T-helper 2 cell treated with Interferon-gamma antibody and Interleukin-4, amounts not matched to agents 5 μg/mL and 100 μg/mL, for 36 hours (primary cell): ENCODE results near the gene CACNA1I.

Experiments used
- DNase-seq: peaks from one replicate; pipeline ENCODE4 v3.0.0; 2021; ENCODE audit warnings: low spot score
- H3K27ac Mint-ChIP-seq: one replicate; pipeline ENCODE4 v1.8.0; 2021; ENCODE audit warnings: mild to moderate bottlenecking, mixed read lengths
- H3K27me3 Mint-ChIP-seq: one replicate; pipeline ENCODE4 v1.8.0; 2021; ENCODE audit warnings: low read depth, mixed read lengths
- H3K36me3 Mint-ChIP-seq: one replicate; pipeline ENCODE4 v1.8.0; 2021; ENCODE audit warnings: low read depth, mixed read lengths
- H3K4me1 Mint-ChIP-seq: one replicate; pipeline ENCODE4 v1.8.0; 2021; ENCODE audit warnings: low read depth, mixed read lengths
- H3K4me3 Mint-ChIP-seq: one replicate; pipeline ENCODE4 v1.8.0; 2022; ENCODE audit warnings: mild to moderate bottlenecking, moderate library complexity, mixed read lengths
- H3K9me3 Mint-ChIP-seq: one replicate; pipeline ENCODE4 v1.8.0; 2021; ENCODE audit warnings: mixed read lengths

CACNA1I gene

DNA sequence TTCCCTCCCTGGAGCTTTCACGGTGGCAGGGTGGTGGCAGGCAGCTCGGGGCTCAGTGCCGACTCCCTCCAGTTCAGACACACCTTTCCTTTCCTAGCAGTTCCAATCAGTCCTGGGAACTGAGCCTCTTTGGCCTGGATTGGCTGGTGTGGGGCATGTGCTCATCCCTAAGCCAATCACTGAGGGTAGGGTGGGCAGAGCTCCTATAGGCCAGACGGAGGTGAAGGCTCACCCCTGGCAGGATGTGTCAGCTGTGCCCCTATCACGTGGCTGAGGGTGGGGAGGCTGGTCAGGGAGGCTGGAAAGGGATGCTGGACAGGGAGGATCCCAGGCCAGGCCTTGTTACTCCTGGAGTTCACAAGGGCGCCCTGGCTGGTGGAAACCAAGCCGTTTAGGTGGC lies 40.2 kb downstream of the CACNA1I start:
- H3K9me3 Mint-ChIP-seq = peaks cover 4% of the 10 kb centered on the region
- H3K27ac Mint-ChIP-seq = no peak overlapping the region
- H3K27me3 Mint-ChIP-seq = peaks cover 37% of the 10 kb centered on the region
- no peaks in the 10 kb centered on the region for H3K36me3 Mint-ChIP-seq
- H3K4me1 Mint-ChIP-seq = peaks cover 14% of the 10 kb centered on the region
- H3K4me3 Mint-ChIP-seq = no peak overlapping the region
- DNase-seq = no peak

DNA sequence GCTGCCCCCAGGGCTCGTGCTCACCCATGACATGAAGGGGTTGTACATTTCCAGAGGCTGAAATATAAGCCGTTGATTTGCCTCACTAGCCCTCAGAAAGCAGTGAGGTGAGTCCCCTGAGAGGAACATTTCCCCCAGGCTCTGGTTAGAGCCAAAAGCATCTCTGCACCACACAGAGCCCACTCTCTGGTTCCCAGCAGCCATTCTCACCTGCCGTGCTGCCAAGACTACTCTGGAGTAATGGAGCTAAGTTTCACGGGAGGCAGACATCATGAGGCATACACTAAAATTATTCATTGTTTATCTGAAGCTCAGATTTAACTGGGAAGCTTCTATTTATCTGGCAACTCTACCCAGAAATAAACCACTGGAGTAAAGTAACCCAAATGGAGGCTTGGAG lies 40.8 kb downstream of the CACNA1I start:
- Mint-ChIP-seq H3K27ac (no peak overlapping the region), H3K27me3 (peaks cover 39% of the 10 kb centered on the region), H3K4me1 (peaks cover 14% of the 10 kb centered on the region), H3K9me3 (peaks cover 4% of the 10 kb centered on the region), H3K4me3 (no peak overlapping the region), H3K36me3 (no peaks in the 10 kb centered on the region)
- DNase-seq = no peak

DNA sequence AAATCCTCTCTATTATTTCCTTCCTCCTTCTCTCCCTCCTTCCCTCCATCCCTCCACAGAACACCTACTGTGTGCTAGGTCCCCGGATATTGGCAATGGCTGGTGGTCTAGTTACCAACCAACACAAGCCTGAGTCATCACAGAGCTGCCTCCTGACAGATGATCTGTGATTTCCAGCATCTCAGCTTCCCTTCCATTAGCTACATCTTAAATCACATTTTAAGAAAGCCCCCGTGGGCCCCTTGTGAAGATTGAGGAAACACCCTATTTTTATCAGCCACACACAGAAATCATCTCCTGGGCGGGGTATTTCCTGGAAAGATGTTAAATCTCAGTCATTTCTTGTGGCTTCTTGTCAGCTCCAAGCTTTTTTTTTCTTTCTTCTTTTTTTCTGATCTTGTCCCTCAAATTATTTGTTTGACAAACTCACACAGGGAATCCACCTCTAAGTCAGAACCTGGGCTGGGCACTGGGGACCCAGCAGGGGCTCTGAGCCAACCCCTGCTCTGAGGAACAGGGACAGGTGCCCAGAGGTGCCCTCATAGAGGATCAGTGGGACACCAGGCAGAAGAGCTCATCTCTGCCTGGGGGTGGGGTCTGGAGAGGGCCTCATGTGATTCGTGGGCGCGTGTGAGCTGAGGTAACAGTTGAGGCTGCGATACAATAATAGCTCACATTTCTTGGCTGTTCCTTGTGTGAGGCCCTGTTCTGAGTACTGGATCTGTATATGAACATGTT lies 42.4 kb downstream of the CACNA1I start:
- no peaks in the 10 kb centered on the region for H3K36me3 Mint-ChIP-seq
- peak overlapping the region; percentile 51 for H3K4me3 Mint-ChIP-seq
- H3K9me3 Mint-ChIP-seq = peaks cover 4% of the 10 kb centered on the region
- H3K4me1 Mint-ChIP-seq = peaks cover 16% of the 10 kb centered on the region
- peaks cover 32% of the 10 kb centered on the region for H3K27me3 Mint-ChIP-seq
- no peak for DNase-seq
- H3K27ac Mint-ChIP-seq = peak overlapping the region; percentile 72

DNA sequence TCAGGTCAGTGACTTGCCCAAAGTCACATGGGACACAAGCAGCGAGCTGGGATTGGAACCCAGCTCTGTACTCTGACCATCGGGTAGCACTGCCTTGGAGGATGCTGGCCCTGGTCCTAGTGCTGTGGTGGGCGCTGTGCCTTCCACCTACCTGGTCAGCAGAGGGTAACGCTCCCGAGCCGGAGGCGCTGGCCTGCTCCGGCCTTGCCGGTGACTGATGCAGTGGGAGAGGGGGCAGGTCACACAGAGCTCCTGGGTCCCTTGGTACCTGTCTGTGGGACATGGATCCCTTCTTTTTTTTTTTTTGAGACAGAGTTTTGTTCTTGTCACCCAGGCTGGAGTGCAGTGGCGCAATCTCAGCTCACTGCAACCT lies 43.0 kb downstream of the CACNA1I start:
- DNase-seq = no peak
- Mint-ChIP-seq H3K9me3 (peaks cover 4% of the 10 kb centered on the region), H3K27me3 (peaks cover 30% of the 10 kb centered on the region), H3K27ac (no peak overlapping the region), H3K4me1 (peaks cover 20% of the 10 kb centered on the region), H3K36me3 (no peaks in the 10 kb centered on the region), H3K4me3 (no peak overlapping the region)

DNA sequence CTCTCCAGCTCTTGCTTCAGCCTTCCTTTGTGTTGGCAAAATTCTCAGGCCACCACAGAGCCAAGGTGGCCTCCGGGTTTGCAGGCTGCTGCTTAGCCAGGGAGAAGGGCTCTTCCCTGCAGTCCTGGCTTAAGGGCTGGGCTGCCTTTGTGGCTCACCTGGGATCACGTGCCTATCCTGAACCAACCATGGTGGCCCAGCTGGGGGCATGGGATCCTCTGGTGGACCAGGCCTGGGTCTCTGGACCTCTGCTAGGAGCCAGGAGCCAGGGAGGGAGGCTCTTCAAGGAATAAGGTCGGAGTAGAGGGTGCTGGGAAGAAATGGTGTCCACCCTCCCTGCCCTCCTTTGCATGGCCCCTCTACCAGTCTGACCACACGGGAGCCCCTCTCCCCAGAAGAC lies 43.9 kb downstream of the CACNA1I start:
- no peaks in the 10 kb centered on the region for H3K36me3 Mint-ChIP-seq
- peaks cover 23% of the 10 kb centered on the region for H3K27me3 Mint-ChIP-seq

DNA sequence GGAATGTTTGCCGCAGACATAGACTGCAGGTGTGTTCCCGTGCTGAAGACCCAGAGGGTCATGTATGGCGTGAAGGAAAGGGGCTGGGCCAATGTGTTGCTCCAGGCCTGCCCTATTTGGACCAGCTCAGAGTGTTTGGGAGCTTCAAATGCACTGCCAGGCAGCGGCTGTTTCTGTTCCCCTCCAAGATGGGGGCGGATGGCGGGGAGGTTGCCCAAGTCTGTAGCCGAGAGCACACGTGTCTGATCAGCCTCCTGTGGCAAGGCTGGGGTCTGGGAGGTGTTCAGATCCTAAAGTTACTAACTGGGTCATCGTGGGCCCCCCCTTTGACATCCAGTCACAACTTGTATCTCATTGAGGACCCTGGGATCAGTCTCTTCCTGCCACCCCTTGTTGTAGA lies 45.5 kb downstream of the CACNA1I start:
- DNase-seq = no peak
- Mint-ChIP-seq H3K27ac (no peak overlapping the region), H3K4me3 (no peak overlapping the region), H3K27me3 (peaks cover 13% of the 10 kb centered on the region), H3K4me1 (peaks cover 18% of the 10 kb centered on the region), H3K36me3 (no peaks in the 10 kb centered on the region), H3K9me3 (peaks cover 4% of the 10 kb centered on the region)

More for the DNA sequence above, 43.9 kb downstream of the CACNA1I start:
- no peak overlapping the region for H3K27ac Mint-ChIP-seq
- H3K4me3 Mint-ChIP-seq = no peak overlapping the region
- peaks cover 4% of the 10 kb centered on the region for H3K9me3 Mint-ChIP-seq
- peaks cover 20% of the 10 kb centered on the region for H3K4me1 Mint-ChIP-seq
- no peak for DNase-seq

DNA sequence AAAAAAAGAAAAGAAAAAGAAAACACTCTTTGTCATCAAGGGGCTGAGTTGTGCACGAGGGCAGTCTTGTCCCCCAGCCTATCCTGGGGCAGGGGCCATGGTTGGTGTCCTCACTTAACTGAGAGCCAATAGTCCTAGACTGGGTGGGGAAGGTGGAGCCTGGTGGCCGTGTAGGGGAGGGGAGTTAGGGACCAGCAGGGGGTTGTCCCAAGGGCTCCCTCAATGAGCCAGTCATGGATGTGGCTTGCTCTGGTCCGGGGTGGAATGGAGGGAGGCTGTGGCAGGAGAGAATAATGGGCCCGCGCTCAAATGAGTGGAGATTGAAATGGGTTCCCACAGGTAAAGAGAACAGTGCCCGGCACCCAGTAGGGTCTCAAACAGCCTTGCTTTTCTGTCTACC lies 46.2 kb downstream of the CACNA1I start:
- Mint-ChIP-seq H3K9me3 (peaks cover 4% of the 10 kb centered on the region), H3K36me3 (no peaks in the 10 kb centered on the region), H3K4me1 (peaks cover 18% of the 10 kb centered on the region), H3K27me3 (peaks cover 13% of the 10 kb centered on the region), H3K4me3 (no peak overlapping the region), H3K27ac (no peak overlapping the region)
- no peak for DNase-seq

DNA sequence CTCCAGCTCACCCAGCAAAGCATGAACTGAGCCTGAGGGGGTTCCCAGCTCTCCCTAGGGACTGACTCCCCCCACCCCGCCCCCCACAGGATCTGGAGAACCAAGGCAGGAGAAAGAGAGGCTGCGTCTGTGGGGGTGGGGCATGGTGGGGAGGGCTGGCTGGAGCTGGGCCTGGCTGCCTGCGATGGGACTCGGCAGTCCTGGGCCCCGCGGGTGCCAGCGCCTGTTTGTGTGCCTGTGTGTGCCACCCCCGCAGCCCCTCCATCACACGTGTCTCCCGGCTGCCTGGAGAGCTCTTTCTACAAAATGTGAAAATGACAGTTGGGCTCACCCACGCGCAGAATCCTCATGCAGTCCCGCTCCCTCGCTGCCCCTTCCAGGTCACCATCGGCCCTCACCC lies 46.8 kb downstream of the CACNA1I start:
- Mint-ChIP-seq H3K4me1 (peaks cover 16% of the 10 kb centered on the region), H3K36me3 (no peaks in the 10 kb centered on the region), H3K4me3 (no peak overlapping the region), H3K9me3 (peaks cover 4% of the 10 kb centered on the region), H3K27me3 (peaks cover 13% of the 10 kb centered on the region), H3K27ac (no peak overlapping the region)
- no peak for DNase-seq

DNA sequence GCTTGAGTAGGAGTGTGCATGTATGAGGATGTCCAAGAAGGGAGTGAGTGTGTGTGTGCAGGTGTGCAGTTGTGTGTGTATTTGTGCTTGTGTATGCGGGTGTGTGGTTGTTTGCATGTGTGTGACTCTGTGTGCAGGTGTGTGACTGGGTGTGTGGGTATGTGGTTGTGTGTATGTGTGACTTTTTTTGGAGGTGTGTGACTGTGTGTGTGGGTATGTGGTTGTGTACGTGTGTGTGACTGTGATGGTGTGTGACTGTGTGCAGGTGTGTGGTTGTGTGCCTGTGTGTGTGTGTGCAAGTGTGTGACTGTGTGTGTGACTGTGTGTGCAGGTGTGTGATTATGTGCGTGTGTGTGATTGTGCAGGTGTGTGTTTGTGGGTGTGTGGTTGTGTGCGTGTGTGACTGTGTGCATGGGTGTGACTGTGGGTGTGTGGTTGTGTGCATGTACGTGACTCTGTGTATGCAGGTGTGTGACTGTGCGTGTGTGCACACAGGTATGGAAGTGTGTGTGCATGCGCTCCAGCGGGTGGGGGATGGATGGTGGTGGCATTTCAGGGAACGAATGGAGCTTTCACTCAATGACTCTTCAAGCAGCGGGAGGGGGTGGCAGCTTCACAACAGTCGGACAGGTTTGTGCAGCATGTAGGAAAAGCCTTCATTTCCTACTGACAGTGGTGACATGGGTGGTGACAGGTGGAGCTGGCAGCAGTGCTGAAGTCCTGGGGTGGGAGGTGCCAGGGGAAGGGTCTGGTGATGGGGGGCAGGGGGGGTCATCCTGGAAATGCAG lies 47.6 kb downstream of the CACNA1I start:
- Mint-ChIP-seq H3K27me3 (peaks cover 11% of the 10 kb centered on the region), H3K27ac (no peak overlapping the region), H3K4me3 (no peak overlapping the region), H3K36me3 (no peaks in the 10 kb centered on the region), H3K9me3 (no peaks in the 10 kb centered on the region), H3K4me1 (peaks cover 10% of the 10 kb centered on the region)
- DNase-seq = no peak

DNA sequence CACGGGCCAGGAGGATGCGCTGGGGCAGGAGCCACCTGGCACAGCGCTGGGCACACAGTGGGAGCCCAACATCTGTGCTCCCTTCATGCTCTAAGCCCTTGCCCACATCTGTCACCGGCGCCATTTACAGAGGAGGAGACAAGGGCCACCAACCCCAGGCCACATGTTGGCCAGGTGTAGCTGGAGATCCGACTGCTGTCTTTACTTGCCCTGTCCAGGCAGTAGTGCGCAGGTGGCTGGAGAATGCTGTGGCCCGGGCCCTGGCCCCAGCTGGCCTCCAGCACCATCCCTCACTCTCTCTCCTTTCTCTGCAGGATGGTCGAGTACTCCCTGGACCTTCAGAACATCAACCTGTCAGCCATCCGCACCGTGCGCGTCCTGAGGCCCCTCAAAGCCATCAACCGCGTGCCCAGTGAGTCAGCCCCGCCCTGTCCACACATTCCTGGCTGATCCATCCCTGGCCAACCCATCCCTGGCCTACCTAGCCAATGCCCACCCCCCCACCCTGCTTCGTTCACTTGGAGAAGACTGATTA lies 48.5 kb downstream of the CACNA1I start:
- no peak for DNase-seq
- Mint-ChIP-seq H3K9me3 (no peaks in the 10 kb centered on the region), H3K4me1 (peaks cover 6% of the 10 kb centered on the region), H3K27me3 (peaks cover 10% of the 10 kb centered on the region), H3K4me3 (no peak overlapping the region), H3K36me3 (no peaks in the 10 kb centered on the region), H3K27ac (no peak overlapping the region)

DNA sequence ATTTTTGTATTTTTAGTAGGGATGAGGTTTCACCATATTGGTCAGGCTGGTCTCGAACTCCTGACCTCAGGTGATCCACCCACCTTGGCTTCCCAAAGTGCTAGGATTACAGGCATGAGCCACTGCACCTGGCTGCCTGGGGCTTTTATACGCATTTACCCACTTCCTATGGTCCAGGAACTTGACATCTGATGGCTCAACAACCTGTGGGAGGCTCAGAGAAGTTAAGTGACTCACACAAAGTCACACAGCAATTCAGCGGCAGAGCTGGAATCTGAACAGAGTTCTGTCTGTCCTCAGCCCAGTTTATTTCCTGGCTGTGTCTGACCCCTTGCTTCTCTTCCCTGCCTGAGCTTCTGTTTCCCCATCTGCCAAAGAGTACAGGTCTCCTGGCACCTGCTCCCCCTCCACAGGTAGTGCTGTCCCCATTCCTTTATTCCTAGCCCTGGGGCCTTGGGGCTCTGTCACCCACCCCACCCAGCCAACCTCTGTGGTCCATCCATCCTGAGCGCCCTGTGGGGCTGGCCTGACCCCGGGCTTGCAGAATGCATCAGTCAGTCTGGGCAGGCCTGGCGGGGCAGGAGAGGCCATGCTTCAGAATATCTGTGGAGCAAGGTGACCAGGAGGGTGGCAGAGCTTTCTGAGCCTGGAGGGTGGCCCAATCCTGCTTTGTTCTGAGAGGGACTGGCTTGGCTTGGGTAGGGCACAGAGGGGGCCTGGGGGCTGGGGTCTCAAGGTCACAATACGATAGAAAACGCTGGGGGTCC lies 50.6 kb downstream of the CACNA1I start:
- peaks cover 3% of the 10 kb centered on the region for H3K27me3 Mint-ChIP-seq
- H3K4me1 Mint-ChIP-seq = peaks cover 6% of the 10 kb centered on the region
- DNase-seq = no peak
- no peak overlapping the region for H3K27ac Mint-ChIP-seq
- H3K9me3 Mint-ChIP-seq = no peaks in the 10 kb centered on the region
- no peaks in the 10 kb centered on the region for H3K36me3 Mint-ChIP-seq
- no peak overlapping the region for H3K4me3 Mint-ChIP-seq

DNA sequence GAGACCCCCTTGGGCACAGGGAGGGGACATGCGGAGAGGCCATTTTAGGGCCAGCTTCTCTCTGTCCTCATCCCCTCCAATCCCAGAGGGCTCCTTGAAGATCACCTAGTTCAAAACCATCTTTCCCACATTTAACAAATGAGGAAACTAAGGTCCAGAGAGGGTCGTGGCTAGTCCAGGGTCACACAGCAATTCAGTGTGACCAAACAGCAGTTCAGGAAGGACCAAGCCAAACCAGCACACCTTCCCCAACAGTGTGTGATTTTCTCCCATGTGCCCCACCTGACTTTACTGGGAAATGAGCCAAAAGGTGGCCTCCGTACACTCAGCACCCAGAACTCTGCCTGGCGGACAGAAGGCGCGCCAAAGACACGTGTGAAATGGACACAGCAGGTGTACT lies 51.3 kb downstream of the CACNA1I start:
- Mint-ChIP-seq H3K27ac (no peak overlapping the region), H3K4me3 (no peak overlapping the region), H3K4me1 (peaks cover 6% of the 10 kb centered on the region), H3K27me3 (peaks cover 4% of the 10 kb centered on the region), H3K36me3 (no peaks in the 10 kb centered on the region), H3K9me3 (no peaks in the 10 kb centered on the region)
- DNase-seq = no peak

DNA sequence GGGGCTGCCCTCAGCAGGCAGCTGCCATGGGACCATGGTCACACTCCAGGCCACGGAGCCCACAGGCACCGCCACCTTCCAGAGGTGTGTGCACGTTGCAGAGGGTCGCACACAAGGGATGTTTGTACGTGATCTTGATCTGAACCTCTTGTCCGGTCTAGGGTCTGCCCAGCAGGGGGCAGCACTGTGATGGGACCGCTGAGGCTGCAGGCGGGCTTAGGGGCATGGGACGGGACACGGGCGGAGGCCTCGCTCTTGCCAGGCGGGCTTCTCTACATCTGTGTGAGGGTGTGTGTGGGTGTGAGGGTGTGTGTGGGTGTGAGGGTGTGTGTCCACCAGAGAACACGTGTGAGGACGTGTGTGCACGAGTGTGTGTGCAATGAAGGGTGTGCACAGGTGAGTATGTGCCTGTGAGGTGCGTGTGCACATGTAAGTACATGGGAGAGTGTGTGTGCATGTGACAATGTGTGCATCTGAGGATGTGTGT lies 52.4 kb downstream of the CACNA1I start:
- H3K36me3 Mint-ChIP-seq = no peaks in the 10 kb centered on the region
- no peak overlapping the region for H3K27ac Mint-ChIP-seq
- peak; percentile 40 for DNase-seq
- no peaks in the 10 kb centered on the region for H3K9me3 Mint-ChIP-seq
- H3K4me1 Mint-ChIP-seq = peaks cover 4% of the 10 kb centered on the region
- H3K27me3 Mint-ChIP-seq = peaks cover 4% of the 10 kb centered on the region
- H3K4me3 Mint-ChIP-seq = no peak overlapping the region
